Smooth muscle cell (in vitro differentiated cells): ENCODE data around the gene NR1D1. TPM values are rescaled to one million over a fixed set of nuclear protein-coding genes. Genes with fewer than 3 reads are reported as not detected.

Experiments
- DNase-seq: peaks from one replicate; lab custom pipeline; 2025; ENCODE audit not compliant: unreplicated experiment; lab: John Stamatoyannopoulos, UW
- H2AFZ ChIP-seq: fragments of 200-600 bp; sonication (generic); 2 replicates; pipeline ENCODE4 v1.6.0; 2016; ENCODE audit warnings: antibody characterized with exemption, low read depth, mild to moderate bottlenecking
- H3F3A ChIP-seq: fragments of 200-600 bp; sonication (generic); 2 replicates; pipeline ENCODE4 v1.6.0; 2017; ENCODE audit warnings: antibody characterized with exemption, low read depth
- H3K27ac ChIP-seq: fragments of 200-600 bp; sonication (generic); 2 replicates; pipeline ENCODE4 v1.5.1; 2016; ENCODE audit warnings: low read depth, mild to moderate bottlenecking
- H3K27me3 ChIP-seq: fragments of 200-600 bp; sonication (generic); 2 replicates; pipeline ENCODE4 v1.6.1; 2016; ENCODE audit warnings: low read depth, mild to moderate bottlenecking
- H3K36me3 ChIP-seq: fragments of 200-600 bp; sonication (generic); 2 replicates; pipeline ENCODE4 v1.5.1; 2016; ENCODE audit warnings: low read depth
- H3K4me1 ChIP-seq: fragments of 200-600 bp; sonication (generic); 2 replicates; pipeline ENCODE4 v1.5.1; 2016; ENCODE audit warnings: low read depth
- H3K4me2 ChIP-seq: fragments of 200-600 bp; sonication (generic); 2 replicates; pipeline ENCODE4 v1.6.0; 2016; ENCODE audit warnings: mild to moderate bottlenecking
- H3K4me3 ChIP-seq: fragments of 200-600 bp; sonication (generic); 2 replicates; pipeline ENCODE4 v1.5.1; 2016; ENCODE audit warnings: mild to moderate bottlenecking
- H3K79me2 ChIP-seq: fragments of 200-600 bp; sonication (generic); 2 replicates; pipeline ENCODE4 v1.6.0; 2016; ENCODE audit warnings: low read depth, mild to moderate bottlenecking
- H3K9ac ChIP-seq: fragments of 200-600 bp; sonication (generic); 2 replicates; pipeline ENCODE4 v1.6.0; 2016; ENCODE audit warnings: low read depth
- H3K9me3 ChIP-seq: fragments of 200-600 bp; sonication (generic); replicated peaks from 2 replicates; pipeline ENCODE4 v1.5.1; 2016; ENCODE audit warnings: low read depth
- H4K20me1 ChIP-seq: fragments of 200-600 bp; sonication (generic); 2 replicates; pipeline ENCODE4 v1.6.0; 2016; ENCODE audit warnings: low read depth
- CTCF ChIP-seq: fragments of 200-600 bp; sonication (generic); IDR thresholded peaks from 2 replicates; pipeline ENCODE4 v1.5.1; 2017; ENCODE audit warnings: borderline replicate concordance, mild to moderate bottlenecking, antibody characterized with exemption; ENCODE audit not compliant: insufficient read depth, poor library complexity, severe bottlenecking
- WGBS: methylation state at CpG from one replicate; pipeline ENCODE4 v1.1.7; 2016; ENCODE audit warnings: low lambda C conversion rate; 5-methylcytosine and 5-hydroxymethylcytosine counted together
- polyA plus RNA-seq: library from polyadenylated mRNA; unstranded; fragments of >200 nt; fragmentation: Nextera tagmentation; extraction: Ambion mirVana; gene quantifications from 2 replicates; pipeline ENCODE4 v1.2.1, GENCODE V29; 2016
- total RNA-seq: library from RNA; depleted of rRNA; stranded (reverse); fragments of >200 nt; gene quantifications from 2 replicates; pipeline ENCODE4 v1.2.3, GENCODE V29; 2014

The NR1D1 gene
- total and polyA plus RNA-seq, 2 experiments from 2014 or later, result 12.5 to 18.4 TPM

- Histone ChIP-seq H3F3A (peaks cover 7% of the 10 kb centered on the region), H3K27ac (no peak overlapping the region), H3K4me3 (no peak overlapping the region), H3K27me3 (no peaks in the 10 kb centered on the region), H3K9ac (no peak overlapping the region), H3K4me2 (no peak overlapping the region), H4K20me1 (peaks cover 38% of the 10 kb centered on the region), H3K79me2 (peaks cover 2% of the 10 kb centered on the region), H3K4me1 (peaks cover 29% of the 10 kb centered on the region), H3K36me3 (no peaks in the 10 kb centered on the region), H3K9me3 (no peaks in the 10 kb centered on the region), H2AFZ (no peak overlapping the region)
- 30% methylated on average over 11 of the region's 11 CpGs for WGBS
- peak; percentile 95 for TF ChIP-seq CTCF
- peak; percentile 56 for DNase-seq
These were observed 25.0 kb downstream of the NR1D1 start for GRCh38 chr17:40075201-40075941.

- DNase-seq, result no peak
- 96% methylated on average over 6 of the region's 6 CpGs for WGBS
- no peak for TF ChIP-seq CTCF
- Histone ChIP-seq H4K20me1 (peaks cover 42% of the 10 kb centered on the region), H3K36me3 (no peaks in the 10 kb centered on the region), H3K79me2 (peaks cover 8% of the 10 kb centered on the region), H3K4me3 (no peak overlapping the region), H3K9me3 (no peaks in the 10 kb centered on the region), H3K4me1 (peaks cover 34% of the 10 kb centered on the region), H2AFZ (no peak overlapping the region), H3K27ac (no peak overlapping the region), H3K27me3 (no peaks in the 10 kb centered on the region), H3K9ac (no peak overlapping the region), H3F3A (peaks cover 7% of the 10 kb centered on the region), H3K4me2 (no peak overlapping the region)
These were observed 25.6 kb downstream of the NR1D1 start for GRCh38 chr17:40074871-40075200.

- 93% methylated on average over 6 of the region's 8 CpGs for WGBS
- no peaks in the 10 kb centered on the region for H3K36me3 ChIP-seq
- H3K4me3 ChIP-seq, result no peak overlapping the region
- no peak for DNase-seq
- H2AFZ ChIP-seq, result no peak overlapping the region
- peaks cover 49% of the 10 kb centered on the region for H4K20me1 ChIP-seq
- peaks cover 41% of the 10 kb centered on the region for H3K4me1 ChIP-seq
- H3K4me2 ChIP-seq, result no peak overlapping the region
- no peaks in the 10 kb centered on the region for H3K9me3 ChIP-seq
- H3K9ac ChIP-seq, result no peak overlapping the region
- peaks cover 15% of the 10 kb centered on the region for H3K79me2 ChIP-seq
- no peak overlapping the region for H3K27ac ChIP-seq
- H3K27me3 ChIP-seq, result no peaks in the 10 kb centered on the region
- TF ChIP-seq CTCF, result no peak
- H3F3A ChIP-seq, result peaks cover 7% of the 10 kb centered on the region
These were observed 26.2 kb downstream of the NR1D1 start for GRCh38 chr17:40074175-40074512.
